ENCODE data around the gene SYNDIG1L.

GRCh38 chr14:74413627-74414026 lies 12.4 kb downstream of the SYNDIG1L start:
- TF ChIP-seq, protein P1, sequence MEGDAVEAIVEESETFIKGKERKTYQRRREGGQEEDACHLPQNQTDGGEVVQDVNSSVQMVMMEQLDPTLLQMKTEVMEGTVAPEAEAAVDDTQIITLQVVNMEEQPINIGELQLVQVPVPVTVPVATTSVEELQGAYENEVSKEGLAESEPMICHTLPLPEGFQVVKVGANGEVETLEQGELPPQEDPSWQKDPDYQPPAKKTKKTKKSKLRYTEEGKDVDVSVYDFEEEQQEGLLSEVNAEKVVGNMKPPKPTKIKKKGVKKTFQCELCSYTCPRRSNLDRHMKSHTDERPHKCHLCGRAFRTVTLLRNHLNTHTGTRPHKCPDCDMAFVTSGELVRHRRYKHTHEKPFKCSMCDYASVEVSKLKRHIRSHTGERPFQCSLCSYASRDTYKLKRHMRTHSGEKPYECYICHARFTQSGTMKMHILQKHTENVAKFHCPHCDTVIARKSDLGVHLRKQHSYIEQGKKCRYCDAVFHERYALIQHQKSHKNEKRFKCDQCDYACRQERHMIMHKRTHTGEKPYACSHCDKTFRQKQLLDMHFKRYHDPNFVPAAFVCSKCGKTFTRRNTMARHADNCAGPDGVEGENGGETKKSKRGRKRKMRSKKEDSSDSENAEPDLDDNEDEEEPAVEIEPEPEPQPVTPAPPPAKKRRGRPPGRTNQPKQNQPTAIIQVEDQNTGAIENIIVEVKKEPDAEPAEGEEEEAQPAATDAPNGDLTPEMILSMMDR (IDR thresholded peaks at IDR 0.05 in 2 of 3, conservative IDR thresholded peaks at IDR 0.05 in 1 of 3; ENCODE audit: insufficient read depth in 2 of 3, low read depth in 1 of 3, low read length in 3 of 3): no peak
- TF ChIP-seq REST (IDR thresholded peaks at IDR 0.05; ENCODE audit: borderline replicate concordance) (no peak), REST (CRISPR knock-in tag; IDR thresholded peaks at IDR 0.05; ENCODE audit: low read depth) (no peak), TCF7 (IDR thresholded peaks at IDR 0.05; ENCODE audit: borderline replicate concordance) (no peak), TAF1 (IDR thresholded peaks at IDR 0.05; ENCODE audit: control insufficient read depth, extremely low read depth, insufficient read depth, low read length, severe bottlenecking) (no peak), ZNF41 (CRISPR knock-in tag; conservative IDR thresholded peaks at IDR 0.05) (no peak), ZNF224 (CRISPR knock-in tag; IDR thresholded peaks at IDR 0.05) (no peak), GABPA (tag; conservative IDR thresholded peaks at IDR 0.05; ENCODE audit: low read depth) (no peak), NCOA2 (IDR thresholded peaks at IDR 0.05; ENCODE audit: partially characterized antibody in 2 of 2) (no peak), RAD21 (CRISPR knock-in tag; conservative IDR thresholded peaks at IDR 0.05 in 1 of 2, IDR thresholded peaks at IDR 0.05 in 1 of 2) (no peak), TAF9B (IDR thresholded peaks at IDR 0.05; ENCODE audit: partially characterized antibody) (no peak), EP400 (IDR thresholded peaks at IDR 0.05) (no peak), SMC3 (conservative IDR thresholded peaks at IDR 0.05; ENCODE audit: insufficient read depth, low read depth, low read length) (no peak)
- TF ChIP-seq, protein P2, sequence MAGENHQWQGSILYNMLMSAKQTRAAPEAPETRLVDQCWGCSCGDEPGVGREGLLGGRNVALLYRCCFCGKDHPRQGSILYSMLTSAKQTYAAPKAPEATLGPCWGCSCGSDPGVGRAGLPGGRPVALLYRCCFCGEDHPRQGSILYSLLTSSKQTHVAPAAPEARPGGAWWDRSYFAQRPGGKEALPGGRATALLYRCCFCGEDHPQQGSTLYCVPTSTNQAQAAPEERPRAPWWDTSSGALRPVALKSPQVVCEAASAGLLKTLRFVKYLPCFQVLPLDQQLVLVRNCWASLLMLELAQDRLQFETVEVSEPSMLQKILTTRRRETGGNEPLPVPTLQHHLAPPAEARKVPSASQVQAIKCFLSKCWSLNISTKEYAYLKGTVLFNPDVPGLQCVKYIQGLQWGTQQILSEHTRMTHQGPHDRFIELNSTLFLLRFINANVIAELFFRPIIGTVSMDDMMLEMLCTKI (IDR thresholded peaks at IDR 0.05; ENCODE audit: partially characterized antibody): no peak

All from K562 (cell line).